HG02970 (cell line): ENCODE measurements around the gene SLC6A9.

ENCODE experiments used
- ATAC-seq: cut with Tn5 transposase; IDR thresholded peaks from one replicate; pipeline ENCODE4 v1.9.1; 2021; ENCODE audit warnings: mild to moderate bottlenecking, moderate library complexity, moderate number of reproducible peaks; ENCODE audit not compliant: unreplicated experiment, low FRiP score

SLC6A9 gene

GRCh38 chr1:44030605-44031251 lies 534 bp downstream of the SLC6A9 start:
- ATAC-seq, result peak; percentile 14

GRCh38 chr1:44029911-44030604 lies 1.2 kb downstream of the SLC6A9 start:
- peak; percentile 77 for ATAC-seq

- peak; percentile 12 for ATAC-seq
These were observed 1.9 kb downstream of the SLC6A9 start for GRCh38 chr1:44029260-44029910.

- ATAC-seq, result no peak
These were observed 3.9 kb downstream of the SLC6A9 start for GRCh38 chr1:44027320-44027719.

- no peak for ATAC-seq
These were observed 5.4 kb downstream of the SLC6A9 start for GRCh38 chr1:44025816-44026215.

GRCh38 chr1:44024903-44025525 lies 6.2 kb downstream of the SLC6A9 start:
- ATAC-seq, result no peak

- no peak for ATAC-seq
These were observed 7.0 kb downstream of the SLC6A9 start for GRCh38 chr1:44024031-44024902.

- ATAC-seq, result no peak
These were observed 9.5 kb downstream of the SLC6A9 start for GRCh38 chr1:44021581-44022321.

- ATAC-seq, result no peak
These were observed 10.1 kb downstream of the SLC6A9 start for GRCh38 chr1:44021156-44021555.

- no peak for ATAC-seq
These were observed 10.8 kb downstream of the SLC6A9 start for GRCh38 chr1:44020464-44020863.

GRCh38 chr1:44019466-44019948 lies 11.8 kb downstream of the SLC6A9 start:
- ATAC-seq, result no peak

- no peak for ATAC-seq
These were observed 14.3 kb downstream of the SLC6A9 start for GRCh38 chr1:44016890-44017400.

GRCh38 chr1:44016041-44016889 lies 15.0 kb downstream of the SLC6A9 start:
- ATAC-seq, result no peak

- no peak for ATAC-seq
These were observed 16.1 kb downstream of the SLC6A9 start for GRCh38 chr1:44015206-44015605.

- ATAC-seq, result no peak
These were observed 16.7 kb downstream of the SLC6A9 start for GRCh38 chr1:44014365-44015104.

GRCh38 chr1:44013949-44014348 lies 17.3 kb downstream of the SLC6A9 start:
- no peak for ATAC-seq

- no peak for ATAC-seq
These were observed 18.2 kb downstream of the SLC6A9 start for GRCh38 chr1:44012941-44013609.
